GM19395 (cell line): ENCODE results near the gene HRK.
"Not testable (repeated sequence)": the region's sequence is repeated elsewhere in the genome, so short reads cannot be mapped to it uniquely, and the experiment has no call there.

Source experiments
- ATAC-seq: cut with Tn5 transposase; IDR thresholded peaks from one replicate; pipeline ENCODE4 v1.9.1; 2021; ENCODE audit warnings: mild to moderate bottlenecking, moderate library complexity; ENCODE audit not compliant: unreplicated experiment

HRK gene

GRCh38 chr12:116821291-116821690, 60.0 kb downstream of the HRK start:
- ATAC-seq: no peak

- ATAC-seq: no peak
Measured at GRCh38 chr12:116820064-116820656, 61.1 kb downstream of the HRK start.

GRCh38 chr12:116818948-116819832, 62.1 kb downstream of the HRK start:
- ATAC-seq: peak; percentile 82

- peak; percentile 20 for ATAC-seq
Measured at GRCh38 chr12:116818341-116818856, 62.8 kb downstream of the HRK start.

GRCh38 chr12:116814766-116815165, 66.5 kb downstream of the HRK start:
- ATAC-seq: not testable (repeated sequence)

GRCh38 chr12:116813271-116814041, 67.8 kb downstream of the HRK start:
- no peak for ATAC-seq

- ATAC-seq: no peak
Measured at GRCh38 chr12:116812238-116812637, 69.0 kb downstream of the HRK start.

- ATAC-seq: no peak
Measured at GRCh38 chr12:116808113-116809105, 72.8 kb downstream of the HRK start.

GRCh38 chr12:116807546-116807945, 73.7 kb downstream of the HRK start:
- ATAC-seq: no peak

- no peak for ATAC-seq
Measured at GRCh38 chr12:116806845-116807440, 74.3 kb downstream of the HRK start.
